ENCODE measurements around the gene ZCWPW2. TPM values are rescaled to one million over a fixed set of nuclear protein-coding genes. Genes with fewer than 3 reads are reported as not detected.
A peak's percentile ranks its signal among the peaks of the same experiment; 100 is the strongest.

The ZCWPW2 gene
- total RNA-seq, 1 experiment from 2014 or later: 0.77 TPM

DNA sequence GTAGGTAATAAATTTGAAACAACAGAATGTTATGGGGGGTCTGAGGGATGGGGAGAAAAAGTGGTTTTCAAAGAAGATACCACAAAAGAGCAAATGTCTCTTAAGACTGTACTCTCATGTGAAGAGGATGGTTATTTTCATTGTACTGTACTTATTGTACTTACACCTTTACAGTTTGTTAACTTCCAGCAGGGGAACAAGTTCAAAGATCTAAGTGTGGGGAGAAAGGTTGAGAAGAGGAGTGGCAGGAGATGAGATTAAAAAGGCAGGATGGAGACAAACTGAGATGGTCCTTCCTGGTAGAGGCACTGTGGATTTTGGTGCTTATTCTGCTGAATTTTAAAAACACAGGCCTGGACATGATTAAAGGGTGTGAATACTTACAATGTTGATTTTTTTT, 5.4 kb upstream of the ZCWPW2 start:
- no TSS peak for BruUV-seq (replicated peaks)
- Mint-ChIP-seq H3K36me3 (ENCODE audit: insufficient read depth, unreplicated experiment) (peaks cover 38% of the 10 kb centered on the region), H3K4me3 (ENCODE audit: unreplicated experiment) (peak overlapping the region; percentile 75), H3K9me3 (ENCODE audit: unreplicated experiment) (no peaks in the 10 kb centered on the region), H3K27me3 (ENCODE audit: insufficient read depth, unreplicated experiment) (no peaks in the 10 kb centered on the region), H3K27ac (ENCODE audit: low read depth, unreplicated experiment) (peak overlapping the region; percentile 52), H3K4me1 (ENCODE audit: insufficient read depth, unreplicated experiment) (peaks cover 17% of the 10 kb centered on the region)
- ChIA-PET POLR2A (interaction anchor here (0.6 to 2.6 kb wide), 6 partner anchors 8 to 947 kb away, joined by 3 to 9 read pairs (median 4); partner anchors contain the start of gene RBMS3), CTCF (interaction anchor here (0.7 kb wide), 1 partner anchor 15 kb away, joined by 5 read pairs; no protein-coding TSS in a partner anchor)
- intact Hi-C loops (cut with micrococcal nuclease): loop anchor here (2.0 kb wide), 1 partner anchor 290 kb away; no protein-coding TSS in a partner anchor
- DNase-seq (ENCODE audit: unreplicated experiment): no peak
- TF ChIP-seq CTCF (IDR thresholded peaks at IDR 0.05; ENCODE audit: unreplicated experiment): no peak

DNA sequence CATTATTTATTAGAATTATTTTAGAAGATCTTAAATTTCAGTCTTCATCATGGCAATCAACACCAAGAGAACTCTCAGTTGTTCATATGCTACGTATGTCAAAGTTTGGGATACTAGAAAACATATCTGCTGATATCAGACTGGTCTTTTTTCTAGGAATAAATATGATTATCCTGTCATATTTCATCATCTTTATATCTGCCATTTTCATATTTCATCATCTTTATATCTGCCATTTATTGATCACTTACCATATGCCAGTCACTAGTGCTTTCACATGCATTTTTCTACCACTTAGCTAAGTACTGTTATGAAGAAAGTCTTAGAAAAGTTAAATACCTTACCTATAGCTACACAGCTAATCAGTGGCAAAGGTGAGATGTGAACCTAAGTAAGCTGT, 2.8 kb upstream of the ZCWPW2 start:
- H3K36me3 Mint-ChIP-seq (ENCODE audit: insufficient read depth, unreplicated experiment): peaks cover 30% of the 10 kb centered on the region

GRCh38 chr3:28347374-28348264, 902 bp upstream of the ZCWPW2 start:
- H3K27ac Mint-ChIP-seq (ENCODE audit: low read depth, unreplicated experiment): peak overlapping the region; percentile 100
- CTCF ChIA-PET: interaction anchor here (0.6 to 0.7 kb wide), 4 partner anchors 20 to 1000 kb away, joined by 3 to 7 read pairs (median 4); no protein-coding TSS in a partner anchor
- peaks cover 24% of the 10 kb centered on the region for H3K36me3 Mint-ChIP-seq (ENCODE audit: insufficient read depth, unreplicated experiment)
- no peaks in the 10 kb centered on the region for H3K27me3 Mint-ChIP-seq (ENCODE audit: insufficient read depth, unreplicated experiment)
- H3K4me1 Mint-ChIP-seq (ENCODE audit: insufficient read depth, unreplicated experiment): peaks cover 6% of the 10 kb centered on the region
- POLR2A ChIA-PET: interaction anchor here (0.6 to 2.9 kb wide), 12 partner anchors 8 to 1417 kb away, joined by 3 to 60 read pairs (median 4); no protein-coding TSS in a partner anchor
- peak; percentile 92 for DNase-seq (ENCODE audit: unreplicated experiment)
- TF ChIP-seq CTCF (IDR thresholded peaks at IDR 0.05; ENCODE audit: unreplicated experiment): no peak
- peak overlapping the region; percentile 95 for H3K4me3 Mint-ChIP-seq (ENCODE audit: unreplicated experiment)
- H3K9me3 Mint-ChIP-seq (ENCODE audit: unreplicated experiment): no peaks in the 10 kb centered on the region
- BruUV-seq (replicated peaks): TSS peak; percentile 39
- intact Hi-C loops (cut with micrococcal nuclease): loop anchor here (1.0 kb wide), 1 partner anchor 29 kb away; no protein-coding TSS in a partner anchor

More for the DNA sequence above, 2.8 kb upstream of the ZCWPW2 start:
- H3K4me1 Mint-ChIP-seq (ENCODE audit: insufficient read depth, unreplicated experiment): peaks cover 17% of the 10 kb centered on the region
- ChIA-PET CTCF (no interaction called here), POLR2A (interaction anchor here (1.0 to 2.6 kb wide), 2 partner anchors 10 to 810 kb away, joined by 3 to 9 read pairs; no protein-coding TSS in a partner anchor)
- no peak for TF ChIP-seq CTCF (IDR thresholded peaks at IDR 0.05; ENCODE audit: unreplicated experiment)
- intact Hi-C loops (cut with micrococcal nuclease): no loop called here
- DNase-seq (ENCODE audit: unreplicated experiment): no peak
- H3K27me3 Mint-ChIP-seq (ENCODE audit: insufficient read depth, unreplicated experiment): no peaks in the 10 kb centered on the region
- no peaks in the 10 kb centered on the region for H3K9me3 Mint-ChIP-seq (ENCODE audit: unreplicated experiment)
- peak overlapping the region; percentile 100 for H3K27ac Mint-ChIP-seq (ENCODE audit: low read depth, unreplicated experiment)
- no TSS peak for BruUV-seq (replicated peaks)
- peak overlapping the region; percentile 95 for H3K4me3 Mint-ChIP-seq (ENCODE audit: unreplicated experiment)

GRCh38 chr3:28348265-28348628, 274 bp upstream of the ZCWPW2 start:
- CTCF ChIA-PET: interaction anchor here (0.6 to 0.7 kb wide), 3 partner anchors 21 to 1001 kb away, joined by 3 to 7 read pairs (median 5); no protein-coding TSS in a partner anchor
- intact Hi-C loops (cut with micrococcal nuclease): loop anchor here (1.0 kb wide), 1 partner anchor 28 kb away; no protein-coding TSS in a partner anchor
- BruUV-seq (replicated peaks): no TSS peak

More at GRCh38 chr3:28348265-28348628, 274 bp upstream of the ZCWPW2 start:
- DNase-seq (ENCODE audit: unreplicated experiment): no peak
- H3K4me1 Mint-ChIP-seq (ENCODE audit: insufficient read depth, unreplicated experiment): peaks cover 2% of the 10 kb centered on the region
- POLR2A ChIA-PET: interaction anchor here (0.6 to 2.9 kb wide), 27 partner anchors 9 to 1416 kb away, joined by 3 to 60 read pairs (median 4); no protein-coding TSS in a partner anchor
- peak overlapping the region; percentile 95 for H3K4me3 Mint-ChIP-seq (ENCODE audit: unreplicated experiment)
- peak overlapping the region; percentile 100 for H3K27ac Mint-ChIP-seq (ENCODE audit: low read depth, unreplicated experiment)
- no peak for TF ChIP-seq CTCF (IDR thresholded peaks at IDR 0.05; ENCODE audit: unreplicated experiment)
- no peaks in the 10 kb centered on the region for H3K27me3 Mint-ChIP-seq (ENCODE audit: insufficient read depth, unreplicated experiment)
- H3K9me3 Mint-ChIP-seq (ENCODE audit: unreplicated experiment): no peaks in the 10 kb centered on the region
- peaks cover 20% of the 10 kb centered on the region for H3K36me3 Mint-ChIP-seq (ENCODE audit: insufficient read depth, unreplicated experiment)
